GM19324 (cell line): Measurements from ENCODE around the gene MIER3.
"Not testable (repeated sequence)": the region's sequence is repeated elsewhere in the genome, so short reads cannot be mapped to it uniquely, and the experiment has no call there.

ENCODE experiments used
- ATAC-seq: cut with Tn5 transposase; IDR thresholded peaks from one replicate; pipeline ENCODE4 v1.9.1; 2021; ENCODE audit warnings: mild to moderate bottlenecking, moderate library complexity; ENCODE audit not compliant: unreplicated experiment, low FRiP score

The MIER3 gene

GRCh38 chr5:56951946-56952691 is at the start of gene MIER3:
TSS of gene MIER3 (minus strand) at chr5:56952123. CDS start at chr5:56952102, 21 bp downstream.
- ATAC-seq, result peak; percentile 94

- no peak for ATAC-seq
Measured at GRCh38 chr5:56995596-56995995, 43.7 kb upstream of the MIER3 start.

- no peak for ATAC-seq
Measured at GRCh38 chr5:56993241-56993640, 41.3 kb upstream of the MIER3 start.

- no peak for ATAC-seq
Measured at GRCh38 chr5:56989676-56990075, 37.8 kb upstream of the MIER3 start.

GRCh38 chr5:56988490-56988889 is 36.6 kb upstream of the MIER3 start:
- ATAC-seq, result no peak

GRCh38 chr5:56987171-56987570 is 35.2 kb upstream of the MIER3 start:
- ATAC-seq, result no peak

GRCh38 chr5:56986626-56986947 is 34.7 kb upstream of the MIER3 start:
- ATAC-seq, result no peak

GRCh38 chr5:56985936-56986625 is 34.2 kb upstream of the MIER3 start:
- no peak for ATAC-seq

GRCh38 chr5:56984445-56984844 is 32.5 kb upstream of the MIER3 start:
- no peak for ATAC-seq

GRCh38 chr5:56983593-56984361 is 31.9 kb upstream of the MIER3 start:
- ATAC-seq, result no peak

GRCh38 chr5:56981548-56982315 is 29.8 kb upstream of the MIER3 start:
- ATAC-seq, result no peak

GRCh38 chr5:56979968-56980367 is 28.0 kb upstream of the MIER3 start:
- ATAC-seq, result no peak

- not testable (repeated sequence) for ATAC-seq
Measured at GRCh38 chr5:56979526-56979925, 27.6 kb upstream of the MIER3 start.

- no peak for ATAC-seq
Measured at GRCh38 chr5:56977822-56978221, 25.9 kb upstream of the MIER3 start.

GRCh38 chr5:56977021-56977420 is 25.1 kb upstream of the MIER3 start:
- no peak for ATAC-seq

- no peak for ATAC-seq
Measured at GRCh38 chr5:56974241-56974640, 22.3 kb upstream of the MIER3 start.

- ATAC-seq, result no peak
Measured at GRCh38 chr5:56973473-56973872, 21.6 kb upstream of the MIER3 start.

- ATAC-seq, result no peak
Measured at GRCh38 chr5:56971275-56971674, 19.4 kb upstream of the MIER3 start.

- ATAC-seq, result no peak
Measured at GRCh38 chr5:56964173-56964572, 12.2 kb upstream of the MIER3 start.

- no peak for ATAC-seq
Measured at GRCh38 chr5:56963246-56963645, 11.3 kb upstream of the MIER3 start.

- ATAC-seq, result no peak
Measured at GRCh38 chr5:56962286-56962685, 10.4 kb upstream of the MIER3 start.
